Measurements from ENCODE around the gene CEP164.

The CEP164 gene

GRCh38 chr11:117414724-117415123, 87.1 kb downstream of the CEP164 start:
- Histone ChIP-seq H3K9me3 (replicated peaks in 1 of 2; ENCODE audit: control insufficient read depth in 2 of 2, insufficient read depth in 1 of 2, low read depth in 1 of 2, low read length in 2 of 2) (no peaks in the 10 kb centered on the region), H3K18ac (ENCODE audit: low read length) (no peak overlapping the region), H3K27me3 (ENCODE audit: control insufficient read depth in 3 of 3, insufficient read depth in 3 of 3, low read depth in 1 of 3, low read length in 3 of 3) (no peaks in the 10 kb centered on the region), H2AK5ac (ENCODE audit: low read depth, low read length) (no peak overlapping the region), H2AFZ (ENCODE audit: low read length) (no peak overlapping the region), H3K79me1 (ENCODE audit: low read depth, low read length) (no peaks in the 10 kb centered on the region), H2BK12ac (ENCODE audit: low read length) (no peak overlapping the region), H4K8ac (ENCODE audit: low read depth, low read length) (no peak overlapping the region), H3K4me3 (ENCODE audit: low read length in 2 of 2) (no peak overlapping the region), H3K9ac (ENCODE audit: low read depth, low read length, poor library complexity) (no peak overlapping the region), H3K27ac (replicated peaks; ENCODE audit: low read length) (no peak overlapping the region), H3K4me2 (ENCODE audit: insufficient read depth, low read length, poor library complexity, severe bottlenecking) (no peak overlapping the region), H3K14ac (ENCODE audit: low read length) (no peak overlapping the region), H2BK15ac (ENCODE audit: low read length) (no peak overlapping the region), H3K36me3 (replicated peaks in 1 of 2; ENCODE audit: control insufficient read depth in 2 of 2, insufficient read depth in 2 of 2, low read length in 2 of 2) (peaks cover 3 to 18% of the 10 kb centered on the region in 2 donors), H3K23ac (ENCODE audit: low read depth, low read length, poor library complexity) (no peak overlapping the region), H2BK5ac (ENCODE audit: low read length) (no peak overlapping the region), H3K4me1 (ENCODE audit: control insufficient read depth in 2 of 2, insufficient read depth in 1 of 2, low read depth in 1 of 2, low read length in 2 of 2) (peaks cover 0 to 2% of the 10 kb centered on the region in 2 donors), H4K91ac (ENCODE audit: low read depth, low read length, poor library complexity) (no peak overlapping the region), H2BK120ac (ENCODE audit: low read depth, low read length) (no peak overlapping the region), H3K4ac (ENCODE audit: low read length) (no peak overlapping the region)
- WGBS, 2 donors (ENCODE audit: extremely low coverage in 2 of 2, insufficient read length in 2 of 2, insufficient replicate concordance in 1 of 2): no CpG with 5 or more reads among the region's 6 CpGs
- no peak for DNase-seq (ENCODE audit: low spot score)

- Histone ChIP-seq H2BK120ac (ENCODE audit: low read depth, low read length) (no peak overlapping the region), H3K79me1 (ENCODE audit: low read depth, low read length) (no peaks in the 10 kb centered on the region), H2BK5ac (ENCODE audit: low read length) (no peak overlapping the region), H3K4me3 (ENCODE audit: low read length in 2 of 2) (no peak overlapping the region), H3K18ac (ENCODE audit: low read length) (no peak overlapping the region), H3K9ac (ENCODE audit: low read depth, low read length, poor library complexity) (no peak overlapping the region), H4K8ac (ENCODE audit: low read depth, low read length) (no peak overlapping the region), H2AK5ac (ENCODE audit: low read depth, low read length) (no peak overlapping the region), H2BK12ac (ENCODE audit: low read length) (no peak overlapping the region), H3K27ac (replicated peaks; ENCODE audit: low read length) (no peak overlapping the region), H2AFZ (ENCODE audit: low read length) (no peak overlapping the region), H3K4ac (ENCODE audit: low read length) (no peak overlapping the region), H3K36me3 (replicated peaks in 1 of 2; ENCODE audit: control insufficient read depth in 2 of 2, insufficient read depth in 2 of 2, low read length in 2 of 2) (peaks cover 3 to 11% of the 10 kb centered on the region in 2 donors), H3K23ac (ENCODE audit: low read depth, low read length, poor library complexity) (no peak overlapping the region), H3K4me2 (ENCODE audit: insufficient read depth, low read length, poor library complexity, severe bottlenecking) (no peak overlapping the region), H4K91ac (ENCODE audit: low read depth, low read length, poor library complexity) (no peak overlapping the region), H2BK15ac (ENCODE audit: low read length) (no peak overlapping the region), H3K14ac (ENCODE audit: low read length) (no peak overlapping the region), H3K9me3 (replicated peaks in 1 of 2; ENCODE audit: control insufficient read depth in 2 of 2, insufficient read depth in 1 of 2, low read depth in 1 of 2, low read length in 2 of 2) (no peaks in the 10 kb centered on the region), H3K4me1 (ENCODE audit: control insufficient read depth in 2 of 2, insufficient read depth in 1 of 2, low read depth in 1 of 2, low read length in 2 of 2) (peaks cover 0 to 2% of the 10 kb centered on the region in 2 donors), H3K27me3 (ENCODE audit: control insufficient read depth in 3 of 3, insufficient read depth in 3 of 3, low read depth in 1 of 3, low read length in 3 of 3) (no peaks in the 10 kb centered on the region)
- no peak for DNase-seq (ENCODE audit: low spot score)
- WGBS, 2 donors (ENCODE audit: extremely low coverage in 2 of 2, insufficient read length in 2 of 2, insufficient replicate concordance in 1 of 2): no CpG with 5 or more reads among the region's 8 CpGs
Observed at GRCh38 chr11:117415358-117415896, 87.8 kb downstream of the CEP164 start.

DNA sequence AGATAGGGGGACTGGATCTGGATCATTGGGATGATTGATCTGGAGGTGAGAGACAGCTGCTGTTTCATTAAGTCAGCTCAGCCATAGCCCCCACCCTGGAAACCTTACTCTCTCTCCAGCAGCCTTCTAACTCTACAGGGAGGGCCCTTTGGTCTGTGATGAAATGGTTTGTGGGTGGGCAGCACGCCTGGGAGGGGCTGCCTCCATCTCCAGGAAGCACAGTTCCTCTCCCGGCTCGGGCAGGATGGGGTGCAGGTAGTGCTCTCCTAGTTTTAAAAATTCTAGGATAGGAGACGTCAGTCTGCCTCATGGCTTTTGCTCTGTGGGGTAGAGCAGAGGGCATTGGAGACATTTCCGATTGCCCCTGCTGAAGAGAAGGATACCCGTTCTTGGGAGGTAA, 89.7 kb downstream of the CEP164 start:
- Histone ChIP-seq H3K23ac (ENCODE audit: low read depth, low read length, poor library complexity) (no peak overlapping the region), H3K4me3 (ENCODE audit: low read length in 2 of 2) (no peak overlapping the region), H2BK5ac (ENCODE audit: low read length) (no peak overlapping the region), H2BK120ac (ENCODE audit: low read depth, low read length) (no peak overlapping the region), H3K9ac (ENCODE audit: low read depth, low read length, poor library complexity) (no peak overlapping the region), H4K8ac (ENCODE audit: low read depth, low read length) (no peak overlapping the region), H3K27me3 (ENCODE audit: control insufficient read depth in 3 of 3, insufficient read depth in 3 of 3, low read depth in 1 of 3, low read length in 3 of 3) (peaks cover 0 to 11% (median 0%) of the 10 kb centered on the region in 3 experiments), H3K4me1 (ENCODE audit: control insufficient read depth in 2 of 2, insufficient read depth in 1 of 2, low read depth in 1 of 2, low read length in 2 of 2) (no peaks in the 10 kb centered on the region), H3K14ac (ENCODE audit: low read length) (no peak overlapping the region), H4K91ac (ENCODE audit: low read depth, low read length, poor library complexity) (no peak overlapping the region), H2BK12ac (ENCODE audit: low read length) (no peak overlapping the region), H3K79me1 (ENCODE audit: low read depth, low read length) (no peaks in the 10 kb centered on the region), H3K18ac (ENCODE audit: low read length) (no peak overlapping the region), H2AFZ (ENCODE audit: low read length) (no peak overlapping the region), H2AK5ac (ENCODE audit: low read depth, low read length) (no peak overlapping the region), H3K36me3 (replicated peaks in 1 of 2; ENCODE audit: control insufficient read depth in 2 of 2, insufficient read depth in 2 of 2, low read length in 2 of 2) (peaks cover 1 to 4% of the 10 kb centered on the region in 2 donors), H3K9me3 (replicated peaks in 1 of 2; ENCODE audit: control insufficient read depth in 2 of 2, insufficient read depth in 1 of 2, low read depth in 1 of 2, low read length in 2 of 2) (no peaks in the 10 kb centered on the region), H3K27ac (replicated peaks; ENCODE audit: low read length) (no peak overlapping the region), H2BK15ac (ENCODE audit: low read length) (no peak overlapping the region), H3K4ac (ENCODE audit: low read length) (no peak overlapping the region), H3K4me2 (ENCODE audit: insufficient read depth, low read length, poor library complexity, severe bottlenecking) (no peak overlapping the region)
- WGBS, 2 donors (ENCODE audit: extremely low coverage in 2 of 2, insufficient read length in 2 of 2, insufficient replicate concordance in 1 of 2): no CpG with 5 or more reads among the region's 6 CpGs
- no peak for DNase-seq (ENCODE audit: low spot score)

DNA sequence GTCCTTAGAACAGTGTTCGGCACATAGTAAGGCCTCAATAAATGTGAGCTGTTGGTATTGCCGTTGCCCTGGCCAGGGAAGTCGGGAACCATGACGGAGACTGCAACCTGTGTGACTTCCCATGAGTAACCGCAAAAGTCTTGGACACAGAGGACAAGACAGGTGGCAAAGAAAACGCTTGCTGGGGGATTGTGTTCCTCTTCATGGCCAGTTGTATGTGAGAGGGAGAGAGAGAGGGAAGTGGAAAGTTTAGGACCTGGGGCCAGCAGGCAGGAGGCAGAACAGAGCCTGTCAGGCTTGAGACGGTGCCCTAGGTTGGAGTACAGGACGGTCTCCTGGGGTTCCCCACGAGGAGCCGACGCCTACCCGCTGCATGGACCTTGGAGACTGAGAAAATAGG, 90.2 kb downstream of the CEP164 start:
- no peaks in the 10 kb centered on the region for H3K79me1 ChIP-seq (ENCODE audit: low read depth, low read length)
- H2BK12ac ChIP-seq (ENCODE audit: low read length): no peak overlapping the region
- no CpG with 5 or more reads among the region's 12 CpGs for WGBS, 2 donors (ENCODE audit: extremely low coverage in 2 of 2, insufficient read length in 2 of 2, insufficient replicate concordance in 1 of 2)
- no peak overlapping the region for H3K4me3 ChIP-seq (ENCODE audit: low read length in 2 of 2)
- no peak overlapping the region for H3K4ac ChIP-seq (ENCODE audit: low read length)
- H4K91ac ChIP-seq (ENCODE audit: low read depth, low read length, poor library complexity): no peak overlapping the region
- no peak overlapping the region for H2AFZ ChIP-seq (ENCODE audit: low read length)
- no peak overlapping the region for H3K18ac ChIP-seq (ENCODE audit: low read length)
- H2BK120ac ChIP-seq (ENCODE audit: low read depth, low read length): no peak overlapping the region
- DNase-seq (ENCODE audit: low spot score): no peak
- no peak overlapping the region for H2BK5ac ChIP-seq (ENCODE audit: low read length)
- no peak overlapping the region for H3K4me2 ChIP-seq (ENCODE audit: insufficient read depth, low read length, poor library complexity, severe bottlenecking)
- H3K9ac ChIP-seq (ENCODE audit: low read depth, low read length, poor library complexity): no peak overlapping the region
- H3K4me1 ChIP-seq (ENCODE audit: control insufficient read depth in 2 of 2, insufficient read depth in 1 of 2, low read depth in 1 of 2, low read length in 2 of 2): no peaks in the 10 kb centered on the region
- H3K27me3 ChIP-seq (ENCODE audit: control insufficient read depth in 3 of 3, insufficient read depth in 3 of 3, low read depth in 1 of 3, low read length in 3 of 3): peaks cover 0 to 14% (median 0%) of the 10 kb centered on the region in 3 experiments
- H3K23ac ChIP-seq (ENCODE audit: low read depth, low read length, poor library complexity): no peak overlapping the region
- no peaks in the 10 kb centered on the region for H3K9me3 ChIP-seq (replicated peaks in 1 of 2; ENCODE audit: control insufficient read depth in 2 of 2, insufficient read depth in 1 of 2, low read depth in 1 of 2, low read length in 2 of 2)
- H3K14ac ChIP-seq (ENCODE audit: low read length): peak overlapping the region; percentile 28
- no peak overlapping the region for H2BK15ac ChIP-seq (ENCODE audit: low read length)
- no peak overlapping the region for H2AK5ac ChIP-seq (ENCODE audit: low read depth, low read length)
- H4K8ac ChIP-seq (ENCODE audit: low read depth, low read length): no peak overlapping the region
- H3K36me3 ChIP-seq (replicated peaks in 1 of 2; ENCODE audit: control insufficient read depth in 2 of 2, insufficient read depth in 2 of 2, low read length in 2 of 2): peaks cover 1 to 4% of the 10 kb centered on the region in 2 donors
- H3K27ac ChIP-seq (replicated peaks; ENCODE audit: low read length): no peak overlapping the region
